HG03571 (cell line): ENCODE data around the gene PIM1.
A peak's percentile ranks its signal among the peaks of the same experiment; 100 is the strongest.

ENCODE experiments used
- ATAC-seq: cut with Tn5 transposase; IDR thresholded peaks from one replicate; pipeline ENCODE4 v1.9.1; 2021; ENCODE audit not compliant: unreplicated experiment

PIM1 gene

DNA sequence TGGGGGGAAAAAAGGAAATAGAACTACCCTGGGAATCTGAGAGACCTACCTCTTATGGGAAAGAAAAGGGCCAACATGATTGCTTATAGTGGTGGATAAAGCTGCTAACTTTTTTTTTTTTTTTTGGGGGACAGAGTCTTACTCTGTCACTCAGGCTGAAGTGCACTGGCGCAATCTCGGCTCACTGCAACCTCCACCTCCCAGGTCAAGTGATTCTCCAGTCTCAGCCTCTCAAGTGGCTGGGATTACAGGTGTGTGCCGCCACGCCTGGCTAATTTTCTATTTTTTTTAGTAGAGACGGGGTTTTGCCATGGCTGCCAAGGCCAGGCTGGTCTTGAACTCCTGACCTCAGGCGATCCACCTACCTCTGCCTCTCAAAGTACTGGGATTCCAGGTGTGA, 48.1 kb downstream of the PIM1 start:
- no peak for ATAC-seq

DNA sequence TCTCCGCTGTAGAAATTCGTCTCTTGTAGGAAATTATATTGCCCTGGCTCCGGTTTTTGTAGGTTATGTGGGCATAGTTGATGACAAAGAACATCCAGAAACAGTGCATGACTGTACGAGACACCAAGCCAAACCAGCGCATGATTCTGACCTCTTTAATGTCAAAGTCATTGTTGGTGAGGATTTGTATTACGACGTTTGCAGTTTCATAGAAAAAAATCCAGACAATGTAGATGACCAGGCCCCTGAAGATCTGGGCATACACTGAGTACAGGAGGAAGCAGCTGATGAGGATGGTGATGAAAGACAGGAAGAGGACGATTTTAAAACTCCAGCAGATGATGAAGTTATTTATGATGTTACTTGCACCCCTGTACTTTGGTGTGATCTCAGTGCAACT, 48.6 kb downstream of the PIM1 start:
- ATAC-seq = no peak

DNA sequence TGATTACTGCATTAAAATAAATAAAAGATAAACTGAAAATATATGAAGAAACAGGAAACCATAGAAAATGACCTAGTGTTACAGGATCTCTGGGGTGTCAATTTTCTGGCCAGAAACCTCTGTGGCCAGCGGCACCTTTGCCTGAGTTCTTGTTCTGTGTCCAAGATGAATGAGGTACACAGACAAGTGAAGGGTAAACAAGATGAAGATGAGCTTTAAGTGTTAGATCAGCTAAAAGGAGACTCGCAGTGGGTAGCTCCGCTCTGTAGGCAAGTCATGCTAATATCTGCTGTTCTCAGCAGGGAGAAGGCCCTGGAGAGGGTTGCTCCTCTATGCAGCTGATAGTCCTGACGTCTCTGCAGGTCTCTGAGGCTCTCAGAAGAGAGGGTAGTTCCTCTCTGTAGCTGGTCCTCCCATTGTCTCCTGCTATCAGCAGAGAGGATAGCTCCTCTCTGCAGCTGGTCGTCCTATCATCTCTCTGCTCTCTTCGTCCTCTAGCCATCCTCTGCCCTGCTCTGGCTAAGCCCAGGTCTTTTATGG, 51.7 kb downstream of the PIM1 start:
- ATAC-seq = peak; percentile 5

DNA sequence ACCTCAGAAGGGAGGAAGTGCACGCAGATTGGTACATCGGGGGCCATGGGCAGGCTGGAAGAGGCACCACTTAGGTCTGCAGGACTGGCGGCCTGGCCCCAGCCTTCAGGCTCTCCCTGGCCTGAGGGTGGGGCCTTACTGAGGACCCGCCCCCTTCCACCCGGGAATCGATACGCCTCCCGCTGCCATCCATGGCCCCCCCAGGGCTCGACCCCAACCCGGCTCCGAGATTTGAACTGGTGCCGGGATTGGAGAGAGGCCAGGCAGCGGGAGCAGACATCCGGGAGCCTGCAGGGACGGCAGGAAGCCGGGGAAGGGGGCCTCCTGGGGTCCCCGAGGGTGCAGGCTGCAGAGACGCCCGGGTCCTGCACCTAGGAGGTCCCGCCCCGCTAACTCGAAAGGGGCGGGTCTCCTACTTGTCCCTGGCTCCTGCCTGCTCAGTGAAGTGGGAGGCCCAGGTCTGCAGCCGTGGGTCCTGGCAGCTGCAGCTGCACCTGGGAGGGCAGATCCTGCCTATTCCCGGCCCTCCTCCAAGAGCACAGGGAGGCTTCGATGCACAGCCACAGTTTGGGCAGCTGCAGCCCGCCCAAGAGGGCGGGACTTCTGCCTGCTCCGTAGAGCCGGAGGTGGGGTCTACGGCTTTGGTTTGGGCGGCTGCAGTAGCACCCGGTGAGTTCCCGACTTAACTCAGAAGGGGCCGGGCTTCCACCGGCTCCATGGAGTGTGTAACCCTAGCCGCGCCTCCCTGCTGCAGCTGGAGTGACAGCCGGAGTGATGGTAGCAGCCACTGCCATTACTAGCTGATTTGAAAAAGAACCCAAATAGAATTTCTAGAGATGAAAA, 52.4 kb downstream of the PIM1 start:
- peak; percentile 82 for ATAC-seq

DNA sequence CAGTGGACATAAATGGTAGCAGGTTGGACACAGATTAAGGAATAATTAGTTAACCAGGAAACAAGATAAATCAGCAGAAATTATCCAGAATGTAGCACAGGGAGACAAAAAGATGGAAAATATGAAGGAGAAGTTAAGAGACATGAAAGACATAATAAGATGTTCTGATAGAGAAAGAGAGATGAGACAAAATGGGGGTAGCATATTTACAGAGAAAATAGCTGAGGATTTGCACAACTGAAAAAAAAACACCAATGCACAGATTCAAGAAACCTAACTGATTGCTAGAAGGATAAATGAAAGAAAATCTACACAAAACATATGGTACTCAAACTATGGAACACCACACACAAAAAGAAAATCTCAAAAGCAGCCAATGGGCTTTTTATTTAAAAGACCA, 53.0 kb downstream of the PIM1 start:
- no peak for ATAC-seq
